Osteocyte (in vitro differentiated cells): ENCODE data around the gene DCAF6. TPM values are rescaled to one million over a fixed set of nuclear protein-coding genes. Genes with fewer than 3 reads are reported as not detected.

ENCODE experiments used
- DNase-seq: peaks from one replicate; pipeline ENCODE4 v3.0.0; 2021; ENCODE audit warnings: mixed read lengths; ENCODE audit not compliant: unreplicated experiment; ENCODE audit errors: extremely low spot score
- H3K27ac Mint-ChIP-seq: one replicate; pipeline ENCODE4 v1.8.0; 2021; ENCODE audit warnings: mild to moderate bottlenecking, mixed read lengths; ENCODE audit not compliant: unreplicated experiment
- H3K27me3 Mint-ChIP-seq: one replicate; pipeline ENCODE4 v1.8.0; 2021; ENCODE audit warnings: mixed read lengths; ENCODE audit not compliant: unreplicated experiment
- H3K36me3 Mint-ChIP-seq: one replicate; pipeline ENCODE4 v1.8.0; 2021; ENCODE audit warnings: mixed read lengths; ENCODE audit not compliant: unreplicated experiment
- H3K4me1 Mint-ChIP-seq: one replicate; pipeline ENCODE4 v1.8.0; 2021; ENCODE audit warnings: mixed read lengths; ENCODE audit not compliant: unreplicated experiment
- H3K4me3 Mint-ChIP-seq: one replicate; pipeline ENCODE4 v1.8.0; 2021; ENCODE audit warnings: mild to moderate bottlenecking, moderate library complexity, mixed read lengths; ENCODE audit not compliant: unreplicated experiment
- H3K9me3 Mint-ChIP-seq: one replicate; pipeline ENCODE4 v1.8.0; 2021; ENCODE audit warnings: mixed read lengths; ENCODE audit not compliant: unreplicated experiment
- total RNA-seq: library from RNA; stranded (reverse); gene quantifications from 2 replicates; pipeline ENCODE4 v1.2.1, GENCODE V29; 2021
- TF ChIP-seq, protein P1 (sequence below): fragments of 200-600 bp; sonication (generic); IDR thresholded peaks from 2 replicates; pipeline ENCODE4 v1.5.0; 2021; ENCODE audit warnings: antibody characterized with exemption, mild to moderate bottlenecking, moderate library complexity

Gene DCAF6
- total RNA-seq, 1 donor from 2014 or later, result 56.8 TPM

DNA sequence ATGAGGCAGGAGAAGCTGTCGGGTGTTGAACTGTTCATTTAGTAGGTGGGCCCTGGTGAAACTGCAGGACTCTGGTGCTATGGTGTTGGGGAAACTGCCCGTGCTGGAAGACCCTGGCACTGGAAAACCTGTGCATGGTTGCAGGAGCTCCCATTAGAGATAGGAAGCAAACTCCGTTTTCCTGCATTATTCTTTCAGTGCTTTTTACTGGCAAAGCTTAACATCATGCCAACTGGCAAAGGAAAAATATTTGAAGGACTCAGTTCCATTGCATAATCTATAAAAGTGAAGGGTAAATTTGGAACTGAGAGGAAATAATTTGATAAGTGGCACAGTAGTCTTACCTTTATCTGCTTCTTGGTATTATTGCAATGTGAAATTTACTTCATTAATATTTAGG, 32.1 kb downstream of the DCAF6 start:
- Mint-ChIP-seq H3K4me3 (no peak overlapping the region), H3K27me3 (no peaks in the 10 kb centered on the region), H3K27ac (no peak overlapping the region), H3K36me3 (peaks cover 34% of the 10 kb centered on the region), H3K4me1 (peaks cover 16% of the 10 kb centered on the region), H3K9me3 (peaks cover 17% of the 10 kb centered on the region)
- DNase-seq, result no peak
- TF ChIP-seq, protein P1, sequence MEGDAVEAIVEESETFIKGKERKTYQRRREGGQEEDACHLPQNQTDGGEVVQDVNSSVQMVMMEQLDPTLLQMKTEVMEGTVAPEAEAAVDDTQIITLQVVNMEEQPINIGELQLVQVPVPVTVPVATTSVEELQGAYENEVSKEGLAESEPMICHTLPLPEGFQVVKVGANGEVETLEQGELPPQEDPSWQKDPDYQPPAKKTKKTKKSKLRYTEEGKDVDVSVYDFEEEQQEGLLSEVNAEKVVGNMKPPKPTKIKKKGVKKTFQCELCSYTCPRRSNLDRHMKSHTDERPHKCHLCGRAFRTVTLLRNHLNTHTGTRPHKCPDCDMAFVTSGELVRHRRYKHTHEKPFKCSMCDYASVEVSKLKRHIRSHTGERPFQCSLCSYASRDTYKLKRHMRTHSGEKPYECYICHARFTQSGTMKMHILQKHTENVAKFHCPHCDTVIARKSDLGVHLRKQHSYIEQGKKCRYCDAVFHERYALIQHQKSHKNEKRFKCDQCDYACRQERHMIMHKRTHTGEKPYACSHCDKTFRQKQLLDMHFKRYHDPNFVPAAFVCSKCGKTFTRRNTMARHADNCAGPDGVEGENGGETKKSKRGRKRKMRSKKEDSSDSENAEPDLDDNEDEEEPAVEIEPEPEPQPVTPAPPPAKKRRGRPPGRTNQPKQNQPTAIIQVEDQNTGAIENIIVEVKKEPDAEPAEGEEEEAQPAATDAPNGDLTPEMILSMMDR, result no peak

DNA sequence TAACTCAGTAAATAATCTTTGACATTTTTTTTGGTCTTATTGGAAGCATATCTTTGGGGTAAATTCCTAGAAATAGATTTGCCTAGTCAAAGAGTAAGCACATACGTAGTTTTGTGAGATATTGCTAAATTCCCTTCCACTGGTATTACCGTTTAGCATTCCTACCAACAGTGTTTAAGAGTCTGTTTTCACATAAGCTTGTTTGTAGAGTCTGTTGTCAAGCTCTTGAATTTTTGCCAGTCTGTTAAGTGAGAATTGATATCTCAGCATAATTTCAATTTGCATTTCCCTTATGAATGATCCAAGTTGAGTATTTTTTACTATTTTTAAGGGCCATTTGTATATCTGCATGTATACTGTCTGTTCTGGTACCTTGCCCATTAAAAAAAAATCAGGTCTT, 37.3 kb downstream of the DCAF6 start:
- no peak for DNase-seq
- peaks cover 6% of the 10 kb centered on the region for H3K9me3 Mint-ChIP-seq
- TF ChIP-seq, protein P1, result no peak
- peaks cover 40% of the 10 kb centered on the region for H3K36me3 Mint-ChIP-seq
- H3K27ac Mint-ChIP-seq, result no peak overlapping the region
- H3K4me3 Mint-ChIP-seq, result no peak overlapping the region
- H3K27me3 Mint-ChIP-seq, result no peaks in the 10 kb centered on the region
- no peaks in the 10 kb centered on the region for H3K4me1 Mint-ChIP-seq

DNA sequence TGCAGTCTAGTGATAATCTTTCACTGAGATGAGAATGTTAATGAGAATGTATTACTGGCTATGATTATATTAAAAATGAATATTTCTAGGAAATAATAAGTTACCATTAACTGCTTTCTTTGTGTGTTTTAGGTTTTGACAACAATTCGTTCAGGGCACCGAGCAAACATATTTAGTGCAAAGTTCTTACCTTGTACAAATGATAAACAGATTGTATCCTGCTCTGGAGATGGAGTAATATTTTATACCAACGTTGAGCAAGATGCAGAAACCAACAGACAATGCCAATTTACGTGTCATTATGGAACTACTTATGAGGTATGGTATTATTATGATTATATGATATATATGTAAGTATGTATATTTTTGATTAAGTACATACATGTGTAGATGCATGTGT, 38.2 kb downstream of the DCAF6 start:
- peaks cover 6% of the 10 kb centered on the region for H3K9me3 Mint-ChIP-seq
- TF ChIP-seq, protein P1, result no peak
- no peak overlapping the region for H3K4me3 Mint-ChIP-seq
- peaks cover 46% of the 10 kb centered on the region for H3K36me3 Mint-ChIP-seq
- DNase-seq, result no peak
- H3K27ac Mint-ChIP-seq, result no peak overlapping the region
- no peaks in the 10 kb centered on the region for H3K4me1 Mint-ChIP-seq
- no peaks in the 10 kb centered on the region for H3K27me3 Mint-ChIP-seq

DNA sequence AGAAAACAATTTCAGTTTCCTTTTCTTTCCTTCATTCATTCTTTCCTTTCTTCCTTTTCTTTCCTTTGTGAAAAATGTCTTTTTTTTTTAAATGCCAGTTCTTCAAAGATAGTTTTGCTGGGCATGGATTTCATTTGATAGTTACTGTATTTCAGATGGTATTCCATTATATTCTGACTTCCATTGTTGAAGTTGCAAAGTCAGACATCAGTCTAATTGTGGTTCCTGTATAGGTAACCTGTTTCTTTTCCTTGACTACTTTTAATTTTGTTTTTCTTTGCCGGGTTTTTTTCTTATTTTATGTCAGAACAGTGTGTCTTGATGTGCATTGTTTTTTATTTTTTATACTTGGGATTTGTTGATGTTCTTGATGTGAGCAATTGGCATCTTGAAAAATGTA, 40.8 kb downstream of the DCAF6 start:
- Mint-ChIP-seq H3K9me3 (peaks cover 6% of the 10 kb centered on the region), H3K4me1 (peaks cover 2% of the 10 kb centered on the region), H3K4me3 (no peak overlapping the region), H3K27me3 (no peaks in the 10 kb centered on the region), H3K27ac (no peak overlapping the region), H3K36me3 (peaks cover 59% of the 10 kb centered on the region)
- DNase-seq, result no peak
- TF ChIP-seq, protein P1, result no peak

DNA sequence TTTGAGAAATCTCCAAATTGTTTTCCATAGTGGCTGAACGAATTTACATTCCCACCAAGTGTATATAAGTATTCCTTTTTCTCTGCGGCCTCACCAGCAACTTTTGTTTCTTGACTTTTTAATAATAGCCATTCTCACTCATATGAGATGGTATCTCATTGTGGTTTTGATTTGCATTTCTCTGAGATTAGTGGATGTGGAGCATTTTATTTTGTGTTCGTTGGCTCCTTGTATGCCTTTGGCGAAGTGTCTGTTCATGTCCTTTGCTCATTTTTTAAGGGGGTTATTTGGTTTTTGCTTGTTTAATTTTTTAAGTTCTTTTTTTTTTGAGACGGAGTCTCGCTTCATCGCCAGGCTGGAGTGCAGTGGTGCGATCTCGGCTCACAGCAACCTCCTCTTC, 45.5 kb downstream of the DCAF6 start:
- no peak overlapping the region for H3K27ac Mint-ChIP-seq
- peaks cover 9% of the 10 kb centered on the region for H3K4me1 Mint-ChIP-seq
- H3K9me3 Mint-ChIP-seq, result peaks cover 15% of the 10 kb centered on the region
- no peaks in the 10 kb centered on the region for H3K27me3 Mint-ChIP-seq
- no peak overlapping the region for H3K4me3 Mint-ChIP-seq
- DNase-seq, result no peak
- H3K36me3 Mint-ChIP-seq, result peaks cover 54% of the 10 kb centered on the region
- TF ChIP-seq, protein P1, result no peak
